Measurements from ENCODE around the gene ENDOV. TPM values are rescaled to one million over a fixed set of nuclear protein-coding genes. Genes with fewer than 3 reads are reported as not detected.
"Not testable (repeated sequence)": the region's sequence is repeated elsewhere in the genome, so short reads cannot be mapped to it uniquely, and the experiment has no call there.

Gene ENDOV
- total RNA-seq, 4 donors from 2014 or later: 6.9 to 16.6 (median 8.1) TPM

- DNase-seq (ENCODE audit: low spot score) (no peak), ATAC-seq (ENCODE audit: low FRiP score) (no peak)
- TF ChIP-seq CTCF (IDR thresholded peaks at IDR 0.05): no peak
Observed at GRCh38 chr17:80402959-80403358, 12.0 kb upstream of the ENDOV start.

GRCh38 chr17:80406146-80406545 lies 8.8 kb upstream of the ENDOV start:
- ATAC-seq (ENCODE audit: low FRiP score): no peak
- no peak for TF ChIP-seq CTCF (IDR thresholded peaks at IDR 0.05)
- no peak for DNase-seq (ENCODE audit: low spot score)

GRCh38 chr17:80407917-80408316 lies 7.0 kb upstream of the ENDOV start:
- not testable (repeated sequence) for DNase-seq (ENCODE audit: low spot score); ATAC-seq (ENCODE audit: low FRiP score)

GRCh38 chr17:80408872-80409271 lies 6.1 kb upstream of the ENDOV start:
- DNase-seq (ENCODE audit: low spot score): no peak
- ATAC-seq (ENCODE audit: low FRiP score): no peak
- no peak for TF ChIP-seq CTCF (IDR thresholded peaks at IDR 0.05)

- TF ChIP-seq CTCF (IDR thresholded peaks at IDR 0.05): no peak
- ATAC-seq (ENCODE audit: low FRiP score) (no peak), DNase-seq (ENCODE audit: low spot score) (no peak)
Observed at GRCh38 chr17:80409626-80410025, 5.3 kb upstream of the ENDOV start.

GRCh38 chr17:80410441-80411087 lies 4.4 kb upstream of the ENDOV start:
- DNase-seq (ENCODE audit: low spot score); ATAC-seq (ENCODE audit: low FRiP score): not testable (repeated sequence)

GRCh38 chr17:80413771-80414507 lies 1.0 kb upstream of the ENDOV start:
- no peak for ATAC-seq (ENCODE audit: low FRiP score)
- DNase-seq (ENCODE audit: low spot score): no peak
- no peak for TF ChIP-seq CTCF (IDR thresholded peaks at IDR 0.05)

GRCh38 chr17:80414508-80414802 lies 512 bp upstream of the ENDOV start:
- ATAC-seq (ENCODE audit: low FRiP score) (no peak), DNase-seq (ENCODE audit: low spot score) (no peak)
- no peak for TF ChIP-seq CTCF (IDR thresholded peaks at IDR 0.05)

Measured in omental fat pad (tissue), 4 donors.